Mesothelial cell of epicardium (in vitro differentiated cells): ENCODE data around the gene PAQR4. TPM values are rescaled to one million over a fixed set of nuclear protein-coding genes. Genes with fewer than 3 reads are reported as not detected.

Source experiments
- DNase-seq, 2 experiments: peaks; one replicate each; pipeline ENCODE4 v3.0.0; 2021; ENCODE audit warnings: low spot score in 2 of 2; ENCODE audit not compliant: unreplicated experiment in 2 of 2
- H3K27ac Mint-ChIP-seq: 2 replicates; pipeline ENCODE4 v1.8.0; 2021; ENCODE audit warnings: mixed read lengths
- H3K27me3 Mint-ChIP-seq: 2 replicates; pipeline ENCODE4 v1.8.0; 2021; ENCODE audit warnings: low read depth, mixed read lengths
- H3K36me3 Mint-ChIP-seq: 2 replicates; pipeline ENCODE4 v1.8.0; 2021; ENCODE audit warnings: mixed read lengths
- H3K4me1 Mint-ChIP-seq: 2 replicates; pipeline ENCODE4 v1.8.0; 2021; ENCODE audit warnings: mixed read lengths
- H3K4me3 Mint-ChIP-seq: 2 replicates; pipeline ENCODE4 v1.8.0; 2021; ENCODE audit warnings: mild to moderate bottlenecking, moderate library complexity, mixed read lengths
- H3K9me3 Mint-ChIP-seq: 2 replicates; pipeline ENCODE4 v1.8.0; 2021; ENCODE audit warnings: mixed read lengths
- CTCF ChIP-seq: fragments of 200-600 bp; sonication (generic); IDR thresholded peaks from one replicate; pipeline ENCODE4 v1.5.0; 2021; ENCODE audit warnings: antibody characterized with exemption; ENCODE audit not compliant: unreplicated experiment
- total RNA-seq: library from RNA; stranded (reverse); gene quantifications from 3 replicates; pipeline ENCODE4 v1.2.1, GENCODE V29; 2021

PAQR4 gene
- total RNA-seq, 1 donor from 2014 or later = 10.1 TPM

DNA sequence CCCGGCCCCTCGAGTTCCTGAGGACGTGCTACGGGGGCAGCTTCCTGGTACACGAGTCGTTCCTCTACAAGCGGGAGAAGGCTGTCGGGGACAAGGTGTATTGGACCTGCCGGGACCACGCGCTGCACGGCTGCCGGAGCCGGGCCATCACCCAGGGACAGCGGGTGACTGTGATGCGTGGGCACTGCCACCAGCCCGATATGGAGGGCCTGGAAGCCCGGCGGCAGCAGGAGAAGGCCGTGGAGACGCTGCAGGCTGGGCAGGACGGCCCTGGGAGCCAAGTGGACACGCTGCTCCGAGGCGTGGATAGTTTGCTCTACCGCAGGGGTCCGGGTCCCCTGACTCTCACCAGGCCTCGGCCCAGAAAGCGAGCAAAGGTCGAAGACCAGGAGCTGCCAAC is 36.0 kb upstream of the PAQR4 start:
- TF ChIP-seq CTCF = no peak
- Mint-ChIP-seq H3K4me3 (no peak overlapping the region), H3K27me3 (no peaks in the 10 kb centered on the region), H3K36me3 (peaks cover 15% of the 10 kb centered on the region), H3K9me3 (no peaks in the 10 kb centered on the region), H3K4me1 (no peaks in the 10 kb centered on the region), H3K27ac (no peak overlapping the region)
- DNase-seq = no peak

GRCh38 chr16:2933701-2934100 is 35.4 kb upstream of the PAQR4 start:
- no peak overlapping the region for H3K4me3 Mint-ChIP-seq

GRCh38 chr16:2934450-2934849 is 34.7 kb upstream of the PAQR4 start:
- TF ChIP-seq CTCF = no peak
- H3K36me3 Mint-ChIP-seq = peaks cover 16% of the 10 kb centered on the region
- no peaks in the 10 kb centered on the region for H3K4me1 Mint-ChIP-seq
- no peak for DNase-seq
- H3K9me3 Mint-ChIP-seq = no peaks in the 10 kb centered on the region
- H3K27me3 Mint-ChIP-seq = no peaks in the 10 kb centered on the region
- no peak overlapping the region for H3K27ac Mint-ChIP-seq
- no peak overlapping the region for H3K4me3 Mint-ChIP-seq

More at GRCh38 chr16:2933701-2934100, 35.4 kb upstream of the PAQR4 start:
- Mint-ChIP-seq H3K36me3 (peaks cover 15% of the 10 kb centered on the region), H3K9me3 (no peaks in the 10 kb centered on the region), H3K27ac (no peak overlapping the region), H3K4me1 (no peaks in the 10 kb centered on the region), H3K27me3 (no peaks in the 10 kb centered on the region)
- no peak for TF ChIP-seq CTCF
- no peak for DNase-seq

DNA sequence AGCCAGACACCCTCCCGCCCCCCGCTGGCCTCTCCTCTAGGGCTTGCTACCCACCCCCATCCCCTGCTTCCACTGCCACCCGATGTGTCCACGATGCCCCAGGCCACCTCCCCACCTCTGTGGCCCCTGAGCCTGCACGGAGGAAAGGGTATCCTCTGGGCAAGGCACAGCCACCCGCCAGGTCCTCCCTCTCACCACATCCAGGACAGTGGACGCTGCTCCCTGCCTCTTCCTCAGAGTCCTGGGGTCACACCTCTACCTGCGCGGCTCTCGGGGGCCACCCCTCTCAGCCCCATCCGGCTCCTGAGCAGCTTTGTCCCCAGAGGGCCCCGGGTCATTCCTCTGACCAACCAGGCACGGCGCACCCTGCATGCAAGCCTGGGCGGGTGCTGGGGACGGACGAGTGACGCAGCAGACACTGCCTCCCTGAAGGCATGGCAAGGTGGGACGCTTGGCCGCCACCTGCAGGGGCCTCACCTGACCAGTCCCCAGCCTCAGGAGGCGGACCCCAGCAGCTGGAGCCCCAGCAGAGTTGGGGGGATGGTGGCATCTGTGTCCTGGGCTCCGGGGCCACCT is 32.6 kb upstream of the PAQR4 start:
- H3K27me3 Mint-ChIP-seq = no peaks in the 10 kb centered on the region
- no peaks in the 10 kb centered on the region for H3K9me3 Mint-ChIP-seq
- no peak for TF ChIP-seq CTCF
- H3K36me3 Mint-ChIP-seq = peaks cover 23% of the 10 kb centered on the region
- no peak for DNase-seq
- H3K4me3 Mint-ChIP-seq = no peak overlapping the region
- no peak overlapping the region for H3K27ac Mint-ChIP-seq
- H3K4me1 Mint-ChIP-seq = no peaks in the 10 kb centered on the region

DNA sequence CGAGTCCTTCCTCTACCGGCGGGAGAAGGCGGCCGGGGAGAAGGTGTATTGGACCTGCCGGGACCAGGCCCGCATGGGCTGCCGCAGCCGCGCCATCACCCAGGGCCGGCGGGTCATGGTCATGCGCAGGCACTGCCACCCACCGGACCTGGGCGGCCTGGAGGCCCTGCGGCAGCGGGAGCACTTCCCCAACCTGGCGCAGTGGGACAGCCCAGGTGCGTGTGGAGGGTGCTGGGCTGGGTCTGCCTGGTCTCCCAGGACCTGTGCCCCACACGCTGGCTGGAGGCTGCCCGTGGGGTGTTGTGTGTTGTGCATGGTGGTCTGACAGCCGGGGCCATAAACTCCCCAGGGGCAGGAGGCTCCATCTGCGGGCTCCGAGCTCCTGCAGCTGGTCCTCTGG is 32.0 kb upstream of the PAQR4 start:
- H3K4me3 Mint-ChIP-seq = no peak overlapping the region
- H3K36me3 Mint-ChIP-seq = peaks cover 23% of the 10 kb centered on the region
- H3K27me3 Mint-ChIP-seq = no peaks in the 10 kb centered on the region
- TF ChIP-seq CTCF = no peak
- H3K4me1 Mint-ChIP-seq = no peaks in the 10 kb centered on the region
- no peaks in the 10 kb centered on the region for H3K9me3 Mint-ChIP-seq
- no peak for DNase-seq
- no peak overlapping the region for H3K27ac Mint-ChIP-seq

- Mint-ChIP-seq H3K9me3 (no peaks in the 10 kb centered on the region), H3K36me3 (peaks cover 23% of the 10 kb centered on the region), H3K4me1 (no peaks in the 10 kb centered on the region), H3K27ac (no peak overlapping the region), H3K4me3 (no peak overlapping the region), H3K27me3 (no peaks in the 10 kb centered on the region)
- no peak for TF ChIP-seq CTCF
- DNase-seq = no peak
Measured at GRCh38 chr16:2938206-2938605, 30.9 kb upstream of the PAQR4 start.
